ENCODE results near the gene RAP1GAP2.

Gene RAP1GAP2

DNA sequence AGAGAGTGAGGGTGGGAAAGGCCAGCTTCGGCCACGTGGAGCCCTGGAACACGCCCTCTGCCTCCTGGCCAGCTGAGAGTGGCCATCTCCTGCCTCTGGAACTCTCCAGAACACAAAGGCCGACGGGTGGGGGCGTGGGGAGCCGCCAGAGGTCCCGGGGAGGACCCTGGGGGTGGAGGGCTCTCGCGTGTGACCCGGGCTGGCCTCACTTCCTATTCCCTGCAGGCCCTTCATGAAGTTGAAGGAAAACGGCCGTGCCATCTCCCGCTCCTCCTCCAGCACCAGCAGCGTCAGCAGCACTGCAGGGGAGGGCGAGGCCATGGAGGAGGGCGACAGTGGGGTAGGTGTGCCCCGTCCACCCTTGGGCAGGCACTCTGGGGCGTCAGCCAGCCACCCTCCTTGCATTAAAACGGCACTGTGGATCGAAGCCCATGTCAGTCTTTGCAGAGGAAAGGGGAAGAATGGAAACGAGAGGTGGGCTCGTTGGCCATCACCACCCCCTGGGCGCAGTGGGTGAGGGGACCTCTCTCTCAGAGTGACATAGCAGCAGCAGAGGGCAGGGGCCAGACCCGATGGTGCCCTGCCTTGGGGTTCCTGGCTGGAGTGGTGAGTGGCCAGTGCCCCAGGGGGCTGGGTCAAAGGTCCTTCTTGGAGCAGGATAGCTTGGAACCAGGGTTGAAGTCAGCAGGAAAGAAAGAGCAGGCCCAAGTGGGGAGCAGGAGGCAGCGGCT is 230.1 kb downstream of the RAP1GAP2 start:
- Histone ChIP-seq H4K20me1 (ENCODE audit: insufficient read depth, low read length) (no peaks in the 10 kb centered on the region), H3K79me2 (ENCODE audit: low read length) (no peaks in the 10 kb centered on the region), H3K9ac (ENCODE audit: low read length) (no peak overlapping the region), H3K4me1 (ENCODE audit: low read length) (no peaks in the 10 kb centered on the region), H3K9me3 (replicated peaks; ENCODE audit: insufficient read depth, low read length) (no peaks in the 10 kb centered on the region), H3K27ac (ENCODE audit: low read length) (no peak overlapping the region), H3F3A (ENCODE audit: insufficient read depth, low read length) (no peaks in the 10 kb centered on the region), H3K9me2 (replicated peaks; ENCODE audit: insufficient read depth, low read length) (no peaks in the 10 kb centered on the region), H3K27me3 (replicated peaks; ENCODE audit: insufficient read depth, low read length) (no peaks in the 10 kb centered on the region), H3K36me3 (replicated peaks; ENCODE audit: insufficient read depth, low read length) (no peaks in the 10 kb centered on the region), H3K4me2 (ENCODE audit: low read depth, low read length) (no peak overlapping the region), H3K4me3 (ENCODE audit: low read length) (no peak overlapping the region), H2AFZ (ENCODE audit: low read length) (no peak overlapping the region)
- no peak for DNase-seq
- TF ChIP-seq EZH2 (optimal IDR thresholded peaks at IDR 0.05; ENCODE audit: low read depth, low read length) (no peak), EZH2phosphoT487 (IDR thresholded peaks at IDR 0.05; ENCODE audit: low read length) (no peak)
- TF ChIP-seq, protein P1, sequence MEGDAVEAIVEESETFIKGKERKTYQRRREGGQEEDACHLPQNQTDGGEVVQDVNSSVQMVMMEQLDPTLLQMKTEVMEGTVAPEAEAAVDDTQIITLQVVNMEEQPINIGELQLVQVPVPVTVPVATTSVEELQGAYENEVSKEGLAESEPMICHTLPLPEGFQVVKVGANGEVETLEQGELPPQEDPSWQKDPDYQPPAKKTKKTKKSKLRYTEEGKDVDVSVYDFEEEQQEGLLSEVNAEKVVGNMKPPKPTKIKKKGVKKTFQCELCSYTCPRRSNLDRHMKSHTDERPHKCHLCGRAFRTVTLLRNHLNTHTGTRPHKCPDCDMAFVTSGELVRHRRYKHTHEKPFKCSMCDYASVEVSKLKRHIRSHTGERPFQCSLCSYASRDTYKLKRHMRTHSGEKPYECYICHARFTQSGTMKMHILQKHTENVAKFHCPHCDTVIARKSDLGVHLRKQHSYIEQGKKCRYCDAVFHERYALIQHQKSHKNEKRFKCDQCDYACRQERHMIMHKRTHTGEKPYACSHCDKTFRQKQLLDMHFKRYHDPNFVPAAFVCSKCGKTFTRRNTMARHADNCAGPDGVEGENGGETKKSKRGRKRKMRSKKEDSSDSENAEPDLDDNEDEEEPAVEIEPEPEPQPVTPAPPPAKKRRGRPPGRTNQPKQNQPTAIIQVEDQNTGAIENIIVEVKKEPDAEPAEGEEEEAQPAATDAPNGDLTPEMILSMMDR (IDR thresholded peaks at IDR 0.05; ENCODE audit: low read length): no peak

DNA sequence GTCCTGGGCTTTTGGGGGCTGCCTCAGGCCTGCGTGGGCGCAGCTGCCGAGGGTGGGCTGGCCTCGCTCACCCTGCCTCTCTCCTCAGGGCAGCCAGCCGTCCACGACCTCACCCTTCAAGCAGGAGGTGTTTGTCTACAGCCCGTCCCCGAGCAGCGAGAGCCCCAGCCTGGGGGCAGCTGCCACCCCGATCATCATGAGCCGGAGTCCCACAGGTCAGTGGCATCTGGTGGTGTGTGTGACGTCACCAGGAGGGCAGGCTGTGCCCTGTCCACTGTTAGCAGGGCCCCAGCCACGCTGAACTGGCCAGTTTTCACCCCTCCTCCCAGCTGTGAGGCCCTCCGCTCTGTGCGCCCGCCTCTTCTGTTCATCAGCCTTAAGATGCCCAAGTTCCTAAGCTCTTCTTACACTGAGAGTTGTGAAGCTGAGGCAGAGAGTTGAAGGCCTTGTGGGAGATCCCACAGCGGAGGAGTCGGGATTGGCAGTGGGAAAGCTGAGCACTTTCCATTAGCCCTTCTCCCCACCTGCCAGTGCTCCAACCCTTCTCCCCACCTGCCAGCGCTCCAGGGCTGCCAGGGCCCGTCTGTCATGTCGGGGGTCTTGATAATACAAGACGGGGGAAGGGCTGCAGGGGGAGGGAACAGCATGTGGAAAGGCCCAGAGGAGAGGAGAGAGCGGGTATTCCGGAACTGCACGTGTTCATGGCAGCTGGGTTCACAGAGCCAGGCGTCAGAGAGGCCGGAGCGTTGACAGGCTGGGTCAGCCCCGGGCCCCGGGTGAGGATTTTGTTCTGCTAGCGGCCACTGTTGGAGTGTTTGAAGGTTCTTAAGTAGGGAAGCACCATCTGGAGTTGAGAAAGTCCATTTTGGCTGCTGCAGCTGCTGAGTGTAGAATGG is 230.9 kb downstream of the RAP1GAP2 start:
- no peak overlapping the region for H3K9ac ChIP-seq (ENCODE audit: low read length)
- no peaks in the 10 kb centered on the region for H3K4me1 ChIP-seq (ENCODE audit: low read length)
- H3K79me2 ChIP-seq (ENCODE audit: low read length): no peaks in the 10 kb centered on the region
- H3K9me3 ChIP-seq (replicated peaks; ENCODE audit: insufficient read depth, low read length): no peaks in the 10 kb centered on the region
- no peaks in the 10 kb centered on the region for H3K9me2 ChIP-seq (replicated peaks; ENCODE audit: insufficient read depth, low read length)
- no peaks in the 10 kb centered on the region for H3K27me3 ChIP-seq (replicated peaks; ENCODE audit: insufficient read depth, low read length)
- TF ChIP-seq, protein P1 (IDR thresholded peaks at IDR 0.05; ENCODE audit: low read length): no peak
- no peak for TF ChIP-seq EZH2 (optimal IDR thresholded peaks at IDR 0.05; ENCODE audit: low read depth, low read length)
- no peak for TF ChIP-seq EZH2phosphoT487 (IDR thresholded peaks at IDR 0.05; ENCODE audit: low read length)
- H3F3A ChIP-seq (ENCODE audit: insufficient read depth, low read length): no peaks in the 10 kb centered on the region
- no peak overlapping the region for H2AFZ ChIP-seq (ENCODE audit: low read length)
- H3K4me2 ChIP-seq (ENCODE audit: low read depth, low read length): no peak overlapping the region
- no peaks in the 10 kb centered on the region for H3K36me3 ChIP-seq (replicated peaks; ENCODE audit: insufficient read depth, low read length)
- no peak overlapping the region for H3K27ac ChIP-seq (ENCODE audit: low read length)
- H3K4me3 ChIP-seq (ENCODE audit: low read length): no peak overlapping the region
- no peak for DNase-seq
- no peaks in the 10 kb centered on the region for H4K20me1 ChIP-seq (ENCODE audit: insufficient read depth, low read length)

DNA sequence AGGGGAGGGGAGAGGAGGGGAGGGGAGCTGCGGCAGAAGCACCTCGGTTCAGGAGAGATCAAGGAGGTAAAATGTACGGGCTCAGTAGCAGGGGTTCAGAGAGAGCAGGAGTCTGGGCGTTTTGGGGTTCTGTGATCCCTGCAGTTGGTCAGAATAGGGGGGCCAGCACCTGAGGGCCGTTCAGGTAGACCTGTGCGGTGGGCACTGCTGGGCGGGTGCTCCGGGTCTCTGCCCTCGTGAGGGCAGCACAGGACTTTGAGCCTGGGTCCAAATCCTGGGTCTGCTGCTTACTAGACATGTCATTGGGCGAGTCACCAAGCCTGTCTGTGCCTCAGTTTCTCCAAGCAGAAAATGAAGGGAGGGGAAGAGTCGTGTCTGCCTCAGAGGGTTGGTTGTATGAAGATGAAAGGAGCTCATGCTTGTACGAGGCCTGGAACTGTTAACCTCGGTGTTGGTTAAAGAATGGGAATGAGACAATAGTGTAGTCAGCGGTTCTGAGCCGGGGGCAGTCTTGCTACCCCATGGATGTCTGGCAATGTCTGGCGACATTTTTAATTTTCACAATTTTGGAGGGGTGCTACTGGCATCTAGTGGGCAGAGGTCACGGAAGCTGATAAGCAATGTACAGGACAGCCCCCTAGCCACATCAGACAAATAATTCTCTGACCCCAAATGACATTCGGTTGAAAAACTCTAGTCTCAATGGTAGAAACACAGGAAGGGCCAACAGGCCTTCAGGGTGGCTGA is 231.7 kb downstream of the RAP1GAP2 start:
- Histone ChIP-seq H3K9me2 (replicated peaks; ENCODE audit: insufficient read depth, low read length) (no peaks in the 10 kb centered on the region), H3K4me1 (ENCODE audit: low read length) (no peaks in the 10 kb centered on the region), H3K4me2 (ENCODE audit: low read depth, low read length) (no peak overlapping the region), H3K27ac (ENCODE audit: low read length) (no peak overlapping the region), H4K20me1 (ENCODE audit: insufficient read depth, low read length) (no peaks in the 10 kb centered on the region), H3K9me3 (replicated peaks; ENCODE audit: insufficient read depth, low read length) (no peaks in the 10 kb centered on the region), H3K79me2 (ENCODE audit: low read length) (no peaks in the 10 kb centered on the region), H3K27me3 (replicated peaks; ENCODE audit: insufficient read depth, low read length) (no peaks in the 10 kb centered on the region), H3K9ac (ENCODE audit: low read length) (no peak overlapping the region), H2AFZ (ENCODE audit: low read length) (no peak overlapping the region), H3K36me3 (replicated peaks; ENCODE audit: insufficient read depth, low read length) (no peaks in the 10 kb centered on the region), H3F3A (ENCODE audit: insufficient read depth, low read length) (no peaks in the 10 kb centered on the region), H3K4me3 (ENCODE audit: low read length) (no peak overlapping the region)
- TF ChIP-seq EZH2 (optimal IDR thresholded peaks at IDR 0.05; ENCODE audit: low read depth, low read length) (no peak), EZH2phosphoT487 (IDR thresholded peaks at IDR 0.05; ENCODE audit: low read length) (no peak)
- TF ChIP-seq, protein P1 (IDR thresholded peaks at IDR 0.05; ENCODE audit: low read length): no peak
- DNase-seq: no peak

Measured in MM.1S (cell line).